SU-DHL-6 (cell line): Measurements from ENCODE around the gene CGN.

Experiments used
- H2AFZ ChIP-seq: fragments of 200-600 bp; sonication (generic); 2 replicates; pipeline ENCODE4 v1.6.1; 2014; ENCODE audit warnings: low read depth, mild to moderate bottlenecking, moderate library complexity, mixed read lengths, antibody characterized with exemption, low read length; ENCODE audit not compliant: severe bottlenecking
- H3F3A ChIP-seq: fragments of 200-600 bp; shearing (Covaris generic); 2 replicates; pipeline ENCODE4 v1.6.0; 2016; ENCODE audit warnings: antibody characterized with exemption, mild to moderate bottlenecking; ENCODE audit not compliant: insufficient read depth
- H3K27ac ChIP-seq: fragments of 200-600 bp; sonication (generic); 2 replicates; pipeline ENCODE4 v1.5.1; 2016; ENCODE audit warnings: low read depth, mild to moderate bottlenecking, low read length, moderate library complexity, mixed read lengths
- H3K27me3 ChIP-seq: fragments of 200-600 bp; sonication (generic), shearing (Covaris generic); 2 replicates; pipeline ENCODE4 v1.6.0; 2014; ENCODE audit warnings: mild to moderate bottlenecking, low read length
- H3K36me3 ChIP-seq: fragments of 200-600 bp; sonication (generic); 2 replicates; pipeline ENCODE4 v1.6.1; 2014; ENCODE audit warnings: mild to moderate bottlenecking, low read length, mixed read lengths
- H3K4me2 ChIP-seq: fragments of 300-600, 200-600 bp; shearing (Covaris generic), sonication (generic); 2 replicates; pipeline ENCODE4 v1.6.0; 2014; ENCODE audit warnings: low read length, low read depth, mild to moderate bottlenecking; ENCODE audit not compliant: poor library complexity, severe bottlenecking
- H3K4me3 ChIP-seq: fragments of 200-600 bp; sonication (generic); 2 replicates; pipeline ENCODE4 v1.5.1; 2014; ENCODE audit warnings: antibody characterized with exemption, low read length, mild to moderate bottlenecking, mixed read lengths; ENCODE audit not compliant: insufficient read depth, poor library complexity, severe bottlenecking
- H3K79me2 ChIP-seq: fragments of 200-600 bp; sonication (generic); 2 replicates; pipeline ENCODE4 v1.6.1; 2014; ENCODE audit warnings: mild to moderate bottlenecking, low read length, moderate library complexity; ENCODE audit not compliant: insufficient read depth
- H3K9ac ChIP-seq: fragments of 200-600 bp; sonication (generic); 2 replicates; pipeline ENCODE4 v1.7.0; 2014; ENCODE audit warnings: mild to moderate bottlenecking, low read length
- H3K9me2 ChIP-seq: fragments of 200-600 bp; sonication (generic); replicated peaks from 2 replicates; pipeline ENCODE4 v1.6.1; 2014; ENCODE audit warnings: low read length; ENCODE audit not compliant: insufficient read depth
- H3K9me3 ChIP-seq: fragments of 200-600 bp; sonication (generic); 2 replicates; pipeline ENCODE4 v1.6.1; 2014; ENCODE audit warnings: low read length, mixed read lengths; ENCODE audit not compliant: insufficient read depth
- H4K20me1 ChIP-seq: fragments of 200-600 bp; sonication (generic); 2 replicates; pipeline ENCODE4 v1.6.1; 2014; ENCODE audit warnings: low read depth, mild to moderate bottlenecking, antibody characterized with exemption, low read length, moderate library complexity, mixed read lengths
- EZH2phosphoT487 ChIP-seq: fragments of 200-600 bp; sonication (generic), shearing (Covaris generic); conservative IDR thresholded peaks from 2 replicates; pipeline ENCODE4 v1.6.1; 2018; ENCODE audit warnings: mild to moderate bottlenecking, antibody characterized with exemption, low read length, moderate library complexity, mixed read lengths
- TF ChIP-seq, protein P1 (sequence below): fragments of 200-600 bp; sonication (generic); IDR thresholded peaks from one replicate; pipeline ENCODE4 v1.5.1; 2017; ENCODE audit warnings: antibody characterized with exemption, mild to moderate bottlenecking, low read length, moderate library complexity; ENCODE audit not compliant: insufficient read depth, poor library complexity, severe bottlenecking

Gene CGN

DNA sequence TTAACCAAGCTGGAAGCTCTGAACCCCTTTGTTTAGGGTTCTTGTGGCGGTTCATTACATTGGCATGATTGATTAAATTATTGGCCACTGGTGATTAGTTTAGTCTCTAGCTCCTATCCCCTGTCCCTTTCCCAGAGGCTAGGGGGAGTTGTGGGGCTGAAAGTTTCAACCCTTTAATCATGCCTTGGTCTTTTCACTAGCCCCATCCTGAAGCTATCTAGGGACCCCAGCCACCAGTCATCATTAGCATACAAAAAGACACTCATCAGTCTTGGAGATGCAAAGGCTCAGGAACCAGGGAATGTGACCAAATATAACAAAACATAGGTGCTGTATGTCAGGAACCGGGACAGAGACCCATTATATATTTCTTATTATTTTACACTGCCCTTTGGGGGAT lies 66.0 kb downstream of the CGN start:
- TF ChIP-seq EZH2phosphoT487: no peak
- TF ChIP-seq, protein P1, sequence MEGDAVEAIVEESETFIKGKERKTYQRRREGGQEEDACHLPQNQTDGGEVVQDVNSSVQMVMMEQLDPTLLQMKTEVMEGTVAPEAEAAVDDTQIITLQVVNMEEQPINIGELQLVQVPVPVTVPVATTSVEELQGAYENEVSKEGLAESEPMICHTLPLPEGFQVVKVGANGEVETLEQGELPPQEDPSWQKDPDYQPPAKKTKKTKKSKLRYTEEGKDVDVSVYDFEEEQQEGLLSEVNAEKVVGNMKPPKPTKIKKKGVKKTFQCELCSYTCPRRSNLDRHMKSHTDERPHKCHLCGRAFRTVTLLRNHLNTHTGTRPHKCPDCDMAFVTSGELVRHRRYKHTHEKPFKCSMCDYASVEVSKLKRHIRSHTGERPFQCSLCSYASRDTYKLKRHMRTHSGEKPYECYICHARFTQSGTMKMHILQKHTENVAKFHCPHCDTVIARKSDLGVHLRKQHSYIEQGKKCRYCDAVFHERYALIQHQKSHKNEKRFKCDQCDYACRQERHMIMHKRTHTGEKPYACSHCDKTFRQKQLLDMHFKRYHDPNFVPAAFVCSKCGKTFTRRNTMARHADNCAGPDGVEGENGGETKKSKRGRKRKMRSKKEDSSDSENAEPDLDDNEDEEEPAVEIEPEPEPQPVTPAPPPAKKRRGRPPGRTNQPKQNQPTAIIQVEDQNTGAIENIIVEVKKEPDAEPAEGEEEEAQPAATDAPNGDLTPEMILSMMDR: no peak
- no peak overlapping the region for H3K27ac ChIP-seq
- H2AFZ ChIP-seq: no peak overlapping the region
- no peaks in the 10 kb centered on the region for H3K9me2 ChIP-seq
- H4K20me1 ChIP-seq: no peaks in the 10 kb centered on the region
- no peaks in the 10 kb centered on the region for H3F3A ChIP-seq
- H3K27me3 ChIP-seq: no peaks in the 10 kb centered on the region
- no peak overlapping the region for H3K4me2 ChIP-seq
- no peaks in the 10 kb centered on the region for H3K36me3 ChIP-seq
- no peaks in the 10 kb centered on the region for H3K79me2 ChIP-seq
- H3K9me3 ChIP-seq: no peaks in the 10 kb centered on the region
- H3K9ac ChIP-seq: no peak overlapping the region
- H3K4me3 ChIP-seq: no peak overlapping the region

DNA sequence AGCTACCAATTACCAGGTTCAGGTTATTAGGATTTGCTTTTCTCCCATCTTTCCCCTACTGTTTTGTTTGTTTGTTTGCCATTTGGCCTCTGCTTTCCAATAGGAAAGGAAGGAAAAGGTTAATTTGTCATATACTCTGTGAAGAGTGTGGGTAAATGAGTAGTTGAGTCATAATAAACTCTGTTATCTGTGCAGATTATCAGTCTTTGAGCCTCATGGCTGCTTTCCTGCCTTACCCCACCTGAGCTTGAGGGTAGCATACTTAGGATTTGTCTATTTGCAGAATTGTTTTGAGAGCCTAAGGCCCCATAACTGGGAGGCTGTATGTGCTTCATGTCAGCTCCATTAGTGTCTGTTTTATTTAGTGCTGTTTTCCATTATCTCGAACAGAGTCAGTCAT lies 67.8 kb downstream of the CGN start:
- Histone ChIP-seq H2AFZ (no peak overlapping the region), H3K9ac (no peak overlapping the region), H3K27ac (no peak overlapping the region), H3K36me3 (no peaks in the 10 kb centered on the region), H3F3A (no peaks in the 10 kb centered on the region), H3K4me3 (no peak overlapping the region), H3K9me3 (no peaks in the 10 kb centered on the region), H4K20me1 (no peaks in the 10 kb centered on the region), H3K9me2 (no peaks in the 10 kb centered on the region), H3K79me2 (no peaks in the 10 kb centered on the region), H3K27me3 (no peaks in the 10 kb centered on the region), H3K4me2 (no peak overlapping the region)
- TF ChIP-seq, protein P1: no peak
- TF ChIP-seq EZH2phosphoT487: no peak

DNA sequence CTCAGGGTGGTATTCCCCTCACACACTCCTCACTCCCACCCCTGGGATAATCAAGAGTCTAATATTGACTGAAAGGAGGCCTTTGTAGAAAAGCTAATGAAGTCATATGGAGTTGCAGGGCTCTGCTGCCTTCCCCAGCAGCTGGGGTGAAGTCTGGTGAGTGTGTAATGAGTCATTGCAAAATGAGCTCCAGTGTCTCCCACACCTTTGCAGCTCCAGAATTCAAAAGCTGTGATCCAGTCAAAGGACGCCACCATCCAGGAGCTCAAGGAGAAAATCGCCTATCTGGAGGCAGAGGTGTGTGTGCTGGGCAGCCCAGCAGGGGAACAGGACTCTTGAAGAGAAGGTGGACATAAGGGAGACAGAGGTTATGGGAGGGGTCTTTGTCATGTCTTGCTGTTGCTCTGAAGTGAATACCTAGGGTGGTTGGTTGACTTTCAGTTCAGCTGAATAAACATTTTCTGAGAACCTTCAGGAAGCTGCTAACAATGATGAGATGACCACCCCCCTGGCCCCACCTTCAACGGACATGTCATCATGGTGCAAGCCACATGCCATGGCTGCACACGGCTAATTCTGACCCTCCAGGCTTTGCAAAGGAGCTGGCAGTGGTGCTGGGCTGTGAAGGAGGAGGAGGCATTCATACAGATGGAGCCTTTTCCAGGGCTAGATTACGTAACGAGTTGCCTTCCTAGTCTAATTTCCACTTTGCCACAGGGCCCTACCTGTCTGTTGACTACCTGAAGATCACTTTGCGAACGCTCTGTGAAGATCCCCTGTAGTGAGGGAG lies 68.4 kb downstream of the CGN start:
- Histone ChIP-seq H3K9me2 (no peaks in the 10 kb centered on the region), H3K4me3 (no peak overlapping the region), H3K36me3 (no peaks in the 10 kb centered on the region), H3K9ac (no peak overlapping the region), H2AFZ (no peak overlapping the region), H3K4me2 (no peak overlapping the region), H3K27ac (no peak overlapping the region), H4K20me1 (no peaks in the 10 kb centered on the region), H3K9me3 (no peaks in the 10 kb centered on the region), H3K27me3 (no peaks in the 10 kb centered on the region), H3F3A (no peaks in the 10 kb centered on the region), H3K79me2 (no peaks in the 10 kb centered on the region)
- TF ChIP-seq, protein P1: no peak
- TF ChIP-seq EZH2phosphoT487: no peak
